ENCODE results near the gene HGFAC. TPM values are rescaled to one million over a fixed set of nuclear protein-coding genes. Genes with fewer than 3 reads are reported as not detected.
A peak's percentile ranks its signal among the peaks of the same experiment; 100 is the strongest.

Gene HGFAC
- total RNA-seq, 1 experiment from 2014 or later, result 0.20 TPM

DNA sequence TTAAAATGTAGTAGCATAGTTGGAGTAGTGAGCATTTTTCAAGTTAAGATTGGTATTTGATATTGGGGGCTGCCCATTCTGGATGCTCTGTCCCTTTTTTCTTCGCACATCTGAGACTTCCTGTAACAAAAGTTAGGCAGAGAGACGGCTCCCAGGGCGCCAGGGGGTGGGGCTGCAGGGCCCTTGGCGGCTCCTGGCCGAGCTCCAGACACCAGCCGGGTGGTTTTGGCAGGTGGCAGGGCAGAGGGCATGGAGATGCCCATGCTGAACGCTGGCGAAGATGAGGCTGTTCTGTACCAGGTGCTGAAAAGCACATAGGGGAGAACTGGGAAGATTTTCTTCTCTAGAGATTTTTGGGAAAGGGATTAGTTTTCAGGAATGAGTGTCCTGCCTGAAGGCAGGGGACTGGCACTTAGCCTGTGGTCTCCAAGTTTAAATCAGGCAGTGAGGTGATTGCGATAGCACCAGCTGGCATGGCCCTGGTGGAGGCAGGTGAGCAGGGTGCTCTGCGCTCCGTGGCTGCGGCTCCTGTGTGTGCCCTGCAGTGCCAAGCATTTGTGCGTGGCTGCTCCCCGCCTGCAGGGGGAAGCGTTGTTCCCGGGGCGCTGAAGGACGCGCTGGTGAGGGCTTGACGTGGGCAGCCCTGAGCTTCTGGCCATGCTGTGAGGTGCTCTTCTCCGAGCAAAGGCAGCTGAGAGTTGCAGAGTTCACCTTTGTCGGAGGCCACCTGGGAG lies 23.6 kb upstream of the HGFAC start:
- DNase-seq (ENCODE audit: low spot score) (peak; percentile 63), ATAC-seq (peak; percentile 74)
- Mint-ChIP-seq H3K4me3 (no peak overlapping the region), H3K4me1 (no peaks in the 10 kb centered on the region), H3K36me3 (no peaks in the 10 kb centered on the region), H3K9me3 (no peaks in the 10 kb centered on the region), H3K27me3 (ENCODE audit: low read depth) (no peaks in the 10 kb centered on the region), H3K27ac (peak overlapping the region; percentile 60; the same call in 1 of the 2 replicates)
- no peak for TF ChIP-seq NFE2L1 (CRISPR knock-in tag; IDR thresholded peaks at IDR 0.05)
- TF ChIP-seq, protein P1, sequence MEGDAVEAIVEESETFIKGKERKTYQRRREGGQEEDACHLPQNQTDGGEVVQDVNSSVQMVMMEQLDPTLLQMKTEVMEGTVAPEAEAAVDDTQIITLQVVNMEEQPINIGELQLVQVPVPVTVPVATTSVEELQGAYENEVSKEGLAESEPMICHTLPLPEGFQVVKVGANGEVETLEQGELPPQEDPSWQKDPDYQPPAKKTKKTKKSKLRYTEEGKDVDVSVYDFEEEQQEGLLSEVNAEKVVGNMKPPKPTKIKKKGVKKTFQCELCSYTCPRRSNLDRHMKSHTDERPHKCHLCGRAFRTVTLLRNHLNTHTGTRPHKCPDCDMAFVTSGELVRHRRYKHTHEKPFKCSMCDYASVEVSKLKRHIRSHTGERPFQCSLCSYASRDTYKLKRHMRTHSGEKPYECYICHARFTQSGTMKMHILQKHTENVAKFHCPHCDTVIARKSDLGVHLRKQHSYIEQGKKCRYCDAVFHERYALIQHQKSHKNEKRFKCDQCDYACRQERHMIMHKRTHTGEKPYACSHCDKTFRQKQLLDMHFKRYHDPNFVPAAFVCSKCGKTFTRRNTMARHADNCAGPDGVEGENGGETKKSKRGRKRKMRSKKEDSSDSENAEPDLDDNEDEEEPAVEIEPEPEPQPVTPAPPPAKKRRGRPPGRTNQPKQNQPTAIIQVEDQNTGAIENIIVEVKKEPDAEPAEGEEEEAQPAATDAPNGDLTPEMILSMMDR (IDR thresholded peaks at IDR 0.05), result peak; percentile 33; the same call in 1 of the 2 replicates
- TF ChIP-seq ATF1 (CRISPR knock-in tag; IDR thresholded peaks at IDR 0.05), result no peak
- no peak for TF ChIP-seq SMAD4 (CRISPR knock-in tag; IDR thresholded peaks at IDR 0.05)
- ChIA-PET CTCF (interaction anchor here (0.5 to 1.9 kb wide), 14 partner anchors 8 to 1093 kb away, joined by 3 to 10 read pairs (median 4); no protein-coding TSS in a partner anchor), POLR2A (interaction anchor here (0.6 to 1.0 kb wide), 2 partner anchors 14 to 173 kb away, joined by 3 to 5 read pairs; no protein-coding TSS in a partner anchor)

DNA sequence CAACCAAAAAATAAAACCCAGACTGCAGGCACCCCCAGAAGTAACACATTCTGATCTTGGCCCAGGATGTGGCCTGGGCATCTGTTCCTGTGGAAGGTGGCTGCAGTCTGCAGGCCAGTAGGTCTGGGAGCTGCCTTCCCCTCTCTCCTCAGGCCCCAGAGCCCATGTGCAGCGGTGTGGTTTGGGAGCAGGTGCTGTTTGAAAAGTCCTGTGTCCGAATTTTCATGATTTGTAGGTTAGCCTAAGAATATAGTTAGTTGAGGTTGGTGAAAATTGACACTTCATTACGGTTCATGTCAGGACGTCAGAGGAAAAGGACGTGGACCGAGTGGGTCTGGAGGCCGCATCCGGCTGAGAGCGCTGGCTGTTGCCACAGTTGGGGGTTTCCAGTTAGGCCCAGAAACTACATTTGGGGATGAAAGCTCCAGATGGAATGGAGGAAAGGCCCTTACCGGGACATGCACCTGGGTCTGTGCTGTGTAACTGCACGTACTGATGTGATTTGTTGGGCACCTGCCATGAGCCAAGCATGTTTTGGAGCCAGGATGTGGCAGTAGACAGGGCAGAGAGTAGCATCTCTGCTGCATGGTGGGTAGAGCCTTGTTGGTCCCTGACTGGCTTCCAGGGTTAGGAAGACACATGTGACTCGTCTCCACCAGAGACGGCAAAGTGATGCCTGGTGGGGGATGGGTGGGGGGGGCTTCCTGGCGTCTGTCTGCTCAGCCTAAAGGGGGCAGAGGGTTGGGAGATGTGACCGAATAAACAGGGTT lies 21.7 kb upstream of the HGFAC start:
- CTCF ChIA-PET, result interaction anchor here (1.1 to 2.3 kb wide), 5 partner anchors 15 to 101 kb away, joined by 3 to 12 read pairs (median 10); no protein-coding TSS in a partner anchor
- no peaks in the 10 kb centered on the region for H3K36me3 Mint-ChIP-seq
- DNase-seq (ENCODE audit: low spot score), result no peak
- H3K27ac Mint-ChIP-seq, result peak overlapping the region; percentile 38; the same call in 1 of the 2 replicates
- no peaks in the 10 kb centered on the region for H3K9me3 Mint-ChIP-seq
- H3K4me1 Mint-ChIP-seq, result no peaks in the 10 kb centered on the region
- ATAC-seq, result no peak
- no peak overlapping the region for H3K4me3 Mint-ChIP-seq
- TF ChIP-seq NFYB (CRISPR knock-in tag; conservative IDR thresholded peaks at IDR 0.05; ENCODE audit: low read depth), result no peak
- TF ChIP-seq, protein P2, sequence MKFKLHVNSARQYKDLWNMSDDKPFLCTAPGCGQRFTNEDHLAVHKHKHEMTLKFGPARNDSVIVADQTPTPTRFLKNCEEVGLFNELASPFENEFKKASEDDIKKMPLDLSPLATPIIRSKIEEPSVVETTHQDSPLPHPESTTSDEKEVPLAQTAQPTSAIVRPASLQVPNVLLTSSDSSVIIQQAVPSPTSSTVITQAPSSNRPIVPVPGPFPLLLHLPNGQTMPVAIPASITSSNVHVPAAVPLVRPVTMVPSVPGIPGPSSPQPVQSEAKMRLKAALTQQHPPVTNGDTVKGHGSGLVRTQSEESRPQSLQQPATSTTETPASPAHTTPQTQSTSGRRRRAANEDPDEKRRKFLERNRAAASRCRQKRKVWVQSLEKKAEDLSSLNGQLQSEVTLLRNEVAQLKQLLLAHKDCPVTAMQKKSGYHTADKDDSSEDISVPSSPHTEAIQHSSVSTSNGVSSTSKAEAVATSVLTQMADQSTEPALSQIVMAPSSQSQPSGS (CRISPR knock-in tag; IDR thresholded peaks at IDR 0.05; ENCODE audit: borderline replicate concordance, low read depth), result no peak
- TF ChIP-seq, protein P3, sequence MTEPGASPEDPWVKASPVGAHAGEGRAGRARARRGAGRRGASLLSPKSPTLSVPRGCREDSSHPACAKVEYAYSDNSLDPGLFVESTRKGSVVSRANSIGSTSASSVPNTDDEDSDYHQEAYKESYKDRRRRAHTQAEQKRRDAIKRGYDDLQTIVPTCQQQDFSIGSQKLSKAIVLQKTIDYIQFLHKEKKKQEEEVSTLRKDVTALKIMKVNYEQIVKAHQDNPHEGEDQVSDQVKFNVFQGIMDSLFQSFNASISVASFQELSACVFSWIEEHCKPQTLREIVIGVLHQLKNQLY (CRISPR knock-in tag; IDR thresholded peaks at IDR 0.05), result no peak
- TF ChIP-seq, protein P4, sequence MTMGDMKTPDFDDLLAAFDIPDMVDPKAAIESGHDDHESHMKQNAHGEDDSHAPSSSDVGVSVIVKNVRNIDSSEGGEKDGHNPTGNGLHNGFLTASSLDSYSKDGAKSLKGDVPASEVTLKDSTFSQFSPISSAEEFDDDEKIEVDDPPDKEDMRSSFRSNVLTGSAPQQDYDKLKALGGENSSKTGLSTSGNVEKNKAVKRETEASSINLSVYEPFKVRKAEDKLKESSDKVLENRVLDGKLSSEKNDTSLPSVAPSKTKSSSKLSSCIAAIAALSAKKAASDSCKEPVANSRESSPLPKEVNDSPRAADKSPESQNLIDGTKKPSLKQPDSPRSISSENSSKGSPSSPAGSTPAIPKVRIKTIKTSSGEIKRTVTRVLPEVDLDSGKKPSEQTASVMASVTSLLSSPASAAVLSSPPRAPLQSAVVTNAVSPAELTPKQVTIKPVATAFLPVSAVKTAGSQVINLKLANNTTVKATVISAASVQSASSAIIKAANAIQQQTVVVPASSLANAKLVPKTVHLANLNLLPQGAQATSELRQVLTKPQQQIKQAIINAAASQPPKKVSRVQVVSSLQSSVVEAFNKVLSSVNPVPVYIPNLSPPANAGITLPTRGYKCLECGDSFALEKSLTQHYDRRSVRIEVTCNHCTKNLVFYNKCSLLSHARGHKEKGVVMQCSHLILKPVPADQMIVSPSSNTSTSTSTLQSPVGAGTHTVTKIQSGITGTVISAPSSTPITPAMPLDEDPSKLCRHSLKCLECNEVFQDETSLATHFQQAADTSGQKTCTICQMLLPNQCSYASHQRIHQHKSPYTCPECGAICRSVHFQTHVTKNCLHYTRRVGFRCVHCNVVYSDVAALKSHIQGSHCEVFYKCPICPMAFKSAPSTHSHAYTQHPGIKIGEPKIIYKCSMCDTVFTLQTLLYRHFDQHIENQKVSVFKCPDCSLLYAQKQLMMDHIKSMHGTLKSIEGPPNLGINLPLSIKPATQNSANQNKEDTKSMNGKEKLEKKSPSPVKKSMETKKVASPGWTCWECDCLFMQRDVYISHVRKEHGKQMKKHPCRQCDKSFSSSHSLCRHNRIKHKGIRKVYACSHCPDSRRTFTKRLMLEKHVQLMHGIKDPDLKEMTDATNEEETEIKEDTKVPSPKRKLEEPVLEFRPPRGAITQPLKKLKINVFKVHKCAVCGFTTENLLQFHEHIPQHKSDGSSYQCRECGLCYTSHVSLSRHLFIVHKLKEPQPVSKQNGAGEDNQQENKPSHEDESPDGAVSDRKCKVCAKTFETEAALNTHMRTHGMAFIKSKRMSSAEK (CRISPR knock-in tag; IDR thresholded peaks at IDR 0.05; ENCODE audit: borderline replicate concordance), result no peak
- no peak for TF ChIP-seq ZBTB21 (CRISPR knock-in tag; IDR thresholded peaks at IDR 0.05; ENCODE audit: borderline replicate concordance)
- no peak for TF ChIP-seq KAT7 (CRISPR knock-in tag; IDR thresholded peaks at IDR 0.05; ENCODE audit: borderline replicate concordance)
- no peak for TF ChIP-seq TCF7 (CRISPR knock-in tag; IDR thresholded peaks at IDR 0.05; ENCODE audit: low read depth)
- TF ChIP-seq, protein P5, sequence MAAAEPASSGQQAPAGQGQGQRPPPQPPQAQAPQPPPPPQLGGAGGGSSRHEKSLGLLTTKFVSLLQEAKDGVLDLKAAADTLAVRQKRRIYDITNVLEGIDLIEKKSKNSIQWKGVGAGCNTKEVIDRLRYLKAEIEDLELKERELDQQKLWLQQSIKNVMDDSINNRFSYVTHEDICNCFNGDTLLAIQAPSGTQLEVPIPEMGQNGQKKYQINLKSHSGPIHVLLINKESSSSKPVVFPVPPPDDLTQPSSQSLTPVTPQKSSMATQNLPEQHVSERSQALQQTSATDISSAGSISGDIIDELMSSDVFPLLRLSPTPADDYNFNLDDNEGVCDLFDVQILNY (CRISPR knock-in tag; IDR thresholded peaks at IDR 0.05), result no peak
- no peak for TF ChIP-seq CREM (CRISPR knock-in tag; IDR thresholded peaks at IDR 0.05)
- TF ChIP-seq, protein P6, sequence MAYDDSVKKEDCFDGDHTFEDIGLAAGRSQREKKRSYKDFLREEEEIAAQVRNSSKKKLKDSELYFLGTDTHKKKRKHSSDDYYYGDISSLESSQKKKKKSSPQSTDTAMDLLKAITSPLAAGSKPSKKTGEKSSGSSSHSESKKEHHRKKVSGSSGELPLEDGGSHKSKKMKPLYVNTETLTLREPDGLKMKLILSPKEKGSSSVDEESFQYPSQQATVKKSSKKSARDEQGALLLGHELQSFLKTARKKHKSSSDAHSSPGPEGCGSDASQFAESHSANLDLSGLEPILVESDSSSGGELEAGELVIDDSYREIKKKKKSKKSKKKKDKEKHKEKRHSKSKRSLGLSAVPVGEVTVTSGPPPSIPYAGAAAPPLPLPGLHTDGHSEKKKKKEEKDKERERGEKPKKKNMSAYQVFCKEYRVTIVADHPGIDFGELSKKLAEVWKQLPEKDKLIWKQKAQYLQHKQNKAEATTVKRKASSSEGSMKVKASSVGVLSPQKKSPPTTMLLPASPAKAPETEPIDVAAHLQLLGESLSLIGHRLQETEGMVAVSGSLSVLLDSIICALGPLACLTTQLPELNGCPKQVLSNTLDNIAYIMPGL (CRISPR knock-in tag; IDR thresholded peaks at IDR 0.05), result no peak
- TF ChIP-seq, protein P7, sequence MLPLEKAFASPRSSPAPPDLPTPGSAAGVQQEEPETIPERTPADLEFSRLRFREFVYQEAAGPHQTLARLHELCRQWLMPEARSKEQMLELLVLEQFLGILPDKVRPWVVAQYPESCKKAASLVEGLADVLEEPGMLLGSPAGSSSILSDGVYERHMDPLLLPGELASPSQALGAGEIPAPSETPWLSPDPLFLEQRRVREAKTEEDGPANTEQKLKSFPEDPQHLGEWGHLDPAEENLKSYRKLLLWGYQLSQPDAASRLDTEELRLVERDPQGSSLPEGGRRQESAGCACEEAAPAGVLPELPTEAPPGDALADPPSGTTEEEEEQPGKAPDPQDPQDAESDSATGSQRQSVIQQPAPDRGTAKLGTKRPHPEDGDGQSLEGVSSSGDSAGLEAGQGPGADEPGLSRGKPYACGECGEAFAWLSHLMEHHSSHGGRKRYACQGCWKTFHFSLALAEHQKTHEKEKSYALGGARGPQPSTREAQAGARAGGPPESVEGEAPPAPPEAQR (CRISPR knock-in tag; IDR thresholded peaks at IDR 0.05), result no peak
- TF ChIP-seq ZNF138 (CRISPR knock-in tag; conservative IDR thresholded peaks at IDR 0.05), result no peak
- H3K27me3 Mint-ChIP-seq (ENCODE audit: low read depth), result no peaks in the 10 kb centered on the region
- POLR2A ChIA-PET, result no interaction called here

Measured in WTC11 (cell line).